GM04504 (cell line): ENCODE measurements around the gene PPFIA1.

Source experiments
- DNase-seq: peaks from one replicate; pipeline ENCODE4 v3.0.0-alpha.2; 2012; ENCODE audit warnings: low read depth

Gene PPFIA1

GRCh38 chr11:70432065-70432464 is 161.6 kb downstream of the PPFIA1 start:
- DNase-seq: no peak

- no peak for DNase-seq
Observed at GRCh38 chr11:70432580-70432979, 162.1 kb downstream of the PPFIA1 start.

- no peak for DNase-seq
Observed at GRCh38 chr11:70433038-70433437, 162.5 kb downstream of the PPFIA1 start.

GRCh38 chr11:70433526-70433925 is 163.0 kb downstream of the PPFIA1 start:
- no peak for DNase-seq
